ENCODE results near the gene ZNF19.
A peak's percentile ranks its signal among the peaks of the same experiment; 100 is the strongest.

ZNF19 gene

GRCh38 chr16:71528863-71529262 lies 39.7 kb upstream of the ZNF19 start:
- Histone ChIP-seq H3K36me3 (ENCODE audit: control insufficient read depth in 1 of 2, insufficient read depth in 2 of 2, low read length in 2 of 2) (no peaks in the 10 kb centered on the region), H3K4me1 (ENCODE audit: control insufficient read depth in 1 of 2, insufficient read depth in 2 of 2, low read length in 2 of 2) (peaks cover 6 to 7% of the 10 kb centered on the region in 2 experiments), H3K9ac (ENCODE audit: low read length) (no peak overlapping the region), H3K27ac (ENCODE audit: low read depth, low read length) (no peak overlapping the region), H2BK120ac (ENCODE audit: insufficient read depth, low read length, poor library complexity) (no peak overlapping the region), H2BK5ac (ENCODE audit: low read depth, low read length, poor library complexity) (no peak overlapping the region), H3K4ac (ENCODE audit: low read depth, low read length) (no peak overlapping the region), H3K14ac (ENCODE audit: low read length) (no peak overlapping the region), H2AK5ac (ENCODE audit: low read length) (no peak overlapping the region), H3K79me1 (ENCODE audit: low read length) (peaks cover 4% of the 10 kb centered on the region), H2AFZ (ENCODE audit: insufficient read depth, low read length, poor library complexity) (no peak overlapping the region), H2BK12ac (ENCODE audit: low read length) (no peak overlapping the region), H4K12ac (ENCODE audit: low read depth, low read length) (no peak overlapping the region), H3K4me3 (ENCODE audit: low read depth, low read length) (no peak overlapping the region), H4K91ac (ENCODE audit: low read depth, low read length) (no peak overlapping the region), H3K18ac (ENCODE audit: low read length) (no peak overlapping the region), H4K8ac (ENCODE audit: low read depth, low read length) (no peak overlapping the region), H3K9me3 (ENCODE audit: insufficient read depth, low read depth, low read length) (no peaks in the 10 kb centered on the region), H3K79me2 (ENCODE audit: control insufficient read depth, insufficient read depth, low read length, poor library complexity) (no peaks in the 10 kb centered on the region), H3K27me3 (ENCODE audit: insufficient read depth, low read length) (no peaks in the 10 kb centered on the region), H3K4me2 (ENCODE audit: low read length) (no peak overlapping the region), H3K23ac (ENCODE audit: low read length) (no peak overlapping the region)
- no CpG with 5 or more reads among the region's 4 CpGs for WGBS (ENCODE audit: extremely low coverage, insufficient coverage, insufficient read length)
- DNase-seq = no peak

- Histone ChIP-seq H3K18ac (ENCODE audit: low read length) (no peak overlapping the region), H2BK5ac (ENCODE audit: low read depth, low read length, poor library complexity) (no peak overlapping the region), H3K36me3 (ENCODE audit: control insufficient read depth in 1 of 2, insufficient read depth in 2 of 2, low read length in 2 of 2) (no peaks in the 10 kb centered on the region), H3K27ac (ENCODE audit: low read depth, low read length) (no peak overlapping the region), H2AFZ (ENCODE audit: insufficient read depth, low read length, poor library complexity) (no peak overlapping the region), H4K12ac (ENCODE audit: low read depth, low read length) (no peak overlapping the region), H3K23ac (ENCODE audit: low read length) (no peak overlapping the region), H2BK120ac (ENCODE audit: insufficient read depth, low read length, poor library complexity) (no peak overlapping the region), H3K4me3 (ENCODE audit: low read depth, low read length) (no peak overlapping the region), H4K8ac (ENCODE audit: low read depth, low read length) (no peak overlapping the region), H2BK12ac (ENCODE audit: low read length) (no peak overlapping the region), H3K9ac (ENCODE audit: low read length) (no peak overlapping the region), H3K27me3 (ENCODE audit: insufficient read depth, low read length) (no peaks in the 10 kb centered on the region), H3K79me1 (ENCODE audit: low read length) (peaks cover 4% of the 10 kb centered on the region), H3K14ac (ENCODE audit: low read length) (no peak overlapping the region), H3K4me2 (ENCODE audit: low read length) (no peak overlapping the region), H3K4me1 (ENCODE audit: control insufficient read depth in 1 of 2, insufficient read depth in 2 of 2, low read length in 2 of 2) (peaks cover 6 to 7% of the 10 kb centered on the region in 2 experiments), H2AK5ac (ENCODE audit: low read length) (no peak overlapping the region), H3K79me2 (ENCODE audit: control insufficient read depth, insufficient read depth, low read length, poor library complexity) (no peaks in the 10 kb centered on the region), H4K91ac (ENCODE audit: low read depth, low read length) (no peak overlapping the region), H3K4ac (ENCODE audit: low read depth, low read length) (no peak overlapping the region), H3K9me3 (ENCODE audit: insufficient read depth, low read depth, low read length) (no peaks in the 10 kb centered on the region)
- no CpG with 5 or more reads among the region's 1 CpG for WGBS (ENCODE audit: extremely low coverage, insufficient coverage, insufficient read length)
- no peak for DNase-seq
Measured at GRCh38 chr16:71528257-71528656, 39.1 kb upstream of the ZNF19 start.

- Histone ChIP-seq H3K18ac (ENCODE audit: low read length) (peak within 1 kb of the TSS; percentile 33), H3K79me1 (ENCODE audit: low read length) (peaks cover 4% of the 10 kb centered on the region), H3K27ac (ENCODE audit: low read depth, low read length) (peak within 1 kb of the TSS; percentile 51), H2BK5ac (ENCODE audit: low read depth, low read length, poor library complexity) (no peak within 1 kb of the TSS), H4K91ac (ENCODE audit: low read depth, low read length) (no peak within 1 kb of the TSS), H3K9me3 (ENCODE audit: insufficient read depth, low read depth, low read length) (no peaks in the 10 kb centered on the region), H4K8ac (ENCODE audit: low read depth, low read length) (no peak within 1 kb of the TSS), H3K4ac (ENCODE audit: low read depth, low read length) (no peak within 1 kb of the TSS), H4K12ac (ENCODE audit: low read depth, low read length) (no peak within 1 kb of the TSS), H3K4me1 (ENCODE audit: control insufficient read depth in 1 of 2, insufficient read depth in 2 of 2, low read length in 2 of 2) (peaks cover 6 to 7% of the 10 kb centered on the region in 2 experiments), H2BK120ac (ENCODE audit: insufficient read depth, low read length, poor library complexity) (peak within 1 kb of the TSS; percentile 52), H3K9ac (ENCODE audit: low read length) (no peak within 1 kb of the TSS), H3K27me3 (ENCODE audit: insufficient read depth, low read length) (no peaks in the 10 kb centered on the region), H3K4me3 (ENCODE audit: low read depth, low read length) (no peak within 1 kb of the TSS), H3K23ac (ENCODE audit: low read length) (no peak within 1 kb of the TSS), H2AFZ (ENCODE audit: insufficient read depth, low read length, poor library complexity) (peak within 1 kb of the TSS; percentile 59), H3K79me2 (ENCODE audit: control insufficient read depth, insufficient read depth, low read length, poor library complexity) (no peaks in the 10 kb centered on the region), H2AK5ac (ENCODE audit: low read length) (no peak within 1 kb of the TSS), H3K14ac (ENCODE audit: low read length) (peak within 1 kb of the TSS; percentile 24), H2BK12ac (ENCODE audit: low read length) (peak within 1 kb of the TSS; percentile 32), H3K36me3 (ENCODE audit: control insufficient read depth in 1 of 2, insufficient read depth in 2 of 2, low read length in 2 of 2) (no peaks in the 10 kb centered on the region), H3K4me2 (ENCODE audit: low read length) (peak within 1 kb of the TSS; percentile 65)
- peak; percentile 60 to 70 for DNase-seq
- no CpG with 5 or more reads among the region's 9 CpGs for WGBS (ENCODE audit: extremely low coverage, insufficient coverage, insufficient read length)
Measured at GRCh38 chr16:71526111-71526631, 37.0 kb upstream of the ZNF19 start, which contains the start of gene CHST4. Gene CHST4 (plus strand): TSS chr16:71526426. CDS start chr16:71536678, 10,252 bp downstream.

- Histone ChIP-seq H3K9me3 (ENCODE audit: insufficient read depth, low read depth, low read length) (no peaks in the 10 kb centered on the region), H2BK120ac (ENCODE audit: insufficient read depth, low read length, poor library complexity) (no peak overlapping the region), H2AFZ (ENCODE audit: insufficient read depth, low read length, poor library complexity) (no peak overlapping the region), H3K36me3 (ENCODE audit: control insufficient read depth in 1 of 2, insufficient read depth in 2 of 2, low read length in 2 of 2) (no peaks in the 10 kb centered on the region), H3K23ac (ENCODE audit: low read length) (no peak overlapping the region), H3K27me3 (ENCODE audit: insufficient read depth, low read length) (no peaks in the 10 kb centered on the region), H4K8ac (ENCODE audit: low read depth, low read length) (no peak overlapping the region), H3K79me1 (ENCODE audit: low read length) (peaks cover 4% of the 10 kb centered on the region), H3K27ac (ENCODE audit: low read depth, low read length) (no peak overlapping the region), H3K4ac (ENCODE audit: low read depth, low read length) (no peak overlapping the region), H3K4me3 (ENCODE audit: low read depth, low read length) (no peak overlapping the region), H2BK12ac (ENCODE audit: low read length) (no peak overlapping the region), H3K9ac (ENCODE audit: low read length) (no peak overlapping the region), H2AK5ac (ENCODE audit: low read length) (no peak overlapping the region), H3K4me2 (ENCODE audit: low read length) (no peak overlapping the region), H4K91ac (ENCODE audit: low read depth, low read length) (no peak overlapping the region), H2BK5ac (ENCODE audit: low read depth, low read length, poor library complexity) (no peak overlapping the region), H4K12ac (ENCODE audit: low read depth, low read length) (no peak overlapping the region), H3K4me1 (ENCODE audit: control insufficient read depth in 1 of 2, insufficient read depth in 2 of 2, low read length in 2 of 2) (peaks cover 13 to 14% of the 10 kb centered on the region in 2 experiments), H3K79me2 (ENCODE audit: control insufficient read depth, insufficient read depth, low read length, poor library complexity) (no peaks in the 10 kb centered on the region), H3K14ac (ENCODE audit: low read length) (no peak overlapping the region), H3K18ac (ENCODE audit: low read length) (no peak overlapping the region)
- DNase-seq = peak; percentile 2 to 36
- no CpG with 5 or more reads among the region's 16 CpGs for WGBS (ENCODE audit: extremely low coverage, insufficient coverage, insufficient read length)
Measured at GRCh38 chr16:71524566-71525553, 35.7 kb upstream of the ZNF19 start.

All from trophoblast cell (in vitro differentiated cells and primary cell).